UCSD-AML1 (cell line): ENCODE data around the gene ESPN.
A peak's percentile ranks its signal among the peaks of the same experiment; 100 is the strongest.
"Not testable (repeated sequence)": the region's sequence is repeated elsewhere in the genome, so short reads cannot be mapped to it uniquely, and the experiment has no call there.

Experiments
- DNase-seq: peaks from one replicate; lab custom pipeline; 2025; ENCODE audit not compliant: unreplicated experiment; lab: John Stamatoyannopoulos, UW

The ESPN gene

GRCh38 chr1:6424619-6425593 is at the start of gene ESPN:
Gene ESPN, plus strand, starts transcription at chr1:6424776. Its CDS starts 180 bp downstream, at chr1:6424956.
- DNase-seq: no peak

DNA sequence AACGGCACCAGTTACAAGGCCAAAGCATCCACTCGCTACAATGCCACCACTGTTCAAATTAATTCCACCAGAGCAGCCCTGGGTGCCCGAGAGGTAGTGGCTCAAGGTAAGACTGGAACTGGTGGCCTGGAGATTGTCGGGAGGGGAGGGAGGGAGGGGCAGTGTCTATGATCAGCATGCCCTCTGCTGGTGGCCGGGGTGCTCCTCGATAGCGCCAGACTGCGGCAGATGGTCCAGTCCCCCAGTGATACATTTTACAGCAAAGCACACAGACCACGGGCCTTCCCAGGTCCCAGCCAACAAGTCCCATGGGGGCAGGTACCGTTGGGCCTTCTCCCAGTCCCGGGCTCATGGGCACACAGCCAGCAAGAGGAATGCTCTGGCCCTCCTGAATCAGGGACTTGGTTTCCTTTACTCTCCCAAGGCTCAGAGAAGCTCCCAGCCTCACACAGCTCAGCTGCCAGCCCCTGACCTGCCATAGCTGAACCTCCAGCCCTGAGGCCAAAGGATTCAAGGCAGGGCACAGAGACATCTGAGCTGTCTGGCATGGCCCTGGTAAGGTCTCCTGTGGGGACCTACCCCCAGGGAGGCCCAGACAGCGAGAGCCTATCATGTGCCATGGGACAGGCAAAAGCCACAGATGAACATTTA is 46.4 kb upstream of the ESPN start:
- DNase-seq: no peak

- no peak for DNase-seq
Measured at GRCh38 chr1:6380037-6380436, 44.5 kb upstream of the ESPN start.

DNA sequence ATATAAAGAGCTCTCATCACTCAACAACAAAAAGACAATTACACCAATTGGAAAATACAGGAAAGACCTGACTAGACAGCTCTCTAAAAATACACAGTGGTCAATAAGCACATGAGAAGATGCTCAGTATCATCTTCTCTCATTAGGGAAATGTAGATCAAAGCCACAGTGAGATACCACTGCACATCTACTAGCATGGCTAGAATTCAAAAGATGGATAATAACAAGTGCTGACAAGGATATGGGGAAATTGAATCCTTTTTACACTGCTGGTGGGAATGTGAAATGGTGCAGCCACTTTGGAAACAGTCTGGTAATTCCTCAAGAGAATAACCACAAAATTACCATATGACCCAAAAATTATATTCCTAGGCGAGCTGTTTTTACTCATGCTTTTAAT is 40.4 kb upstream of the ESPN start:
- no peak for DNase-seq

DNA sequence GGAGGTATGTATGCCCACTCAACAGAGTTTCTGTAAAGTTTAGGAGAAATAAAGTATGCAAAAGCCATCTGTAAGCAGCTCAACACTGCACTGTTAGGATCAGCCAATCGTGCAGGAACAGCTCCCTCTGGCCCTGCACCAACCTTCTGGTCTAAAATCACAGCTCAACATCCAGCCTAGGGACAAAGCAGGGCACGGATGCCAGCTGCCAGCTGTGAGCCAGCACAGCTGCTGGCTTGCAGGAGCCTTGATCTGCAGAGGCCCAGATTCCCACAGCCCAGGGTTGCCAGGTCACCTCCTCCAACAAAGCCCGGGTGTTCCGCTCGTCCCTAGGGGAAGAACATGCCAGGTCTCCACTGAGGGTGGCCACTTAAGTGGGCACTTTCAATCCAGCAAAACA is 39.6 kb upstream of the ESPN start:
- DNase-seq: no peak

GRCh38 chr1:6385488-6386191 is 38.9 kb upstream of the ESPN start:
- no peak for DNase-seq

DNA sequence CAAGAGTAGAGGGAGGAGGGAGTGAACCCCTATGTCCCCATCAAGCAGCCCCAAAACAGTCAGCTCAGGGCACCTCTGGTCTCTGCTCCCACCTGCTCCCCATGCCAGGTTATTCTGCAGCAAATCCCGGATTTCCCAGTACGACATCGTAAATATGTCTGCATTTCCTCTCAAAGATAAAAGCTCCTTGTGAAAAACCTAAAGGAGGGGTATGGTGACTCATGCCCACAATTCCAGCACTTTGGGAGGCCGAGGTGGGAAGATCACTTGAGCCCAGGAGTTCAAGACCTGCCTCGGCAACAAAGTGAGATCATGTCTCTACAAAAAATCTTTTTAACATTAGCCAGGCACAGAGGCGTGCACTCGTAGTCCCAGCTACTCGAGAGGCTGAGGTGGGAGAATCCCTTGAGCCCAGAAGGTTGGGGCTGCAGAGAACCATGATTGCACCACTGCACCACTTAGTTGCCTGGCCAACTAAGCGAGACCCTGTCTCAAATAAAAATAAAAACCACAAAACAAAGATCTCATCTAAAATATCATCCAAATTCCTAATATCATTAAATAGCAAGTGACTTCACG is 38.1 kb upstream of the ESPN start:
- no peak for DNase-seq

DNA sequence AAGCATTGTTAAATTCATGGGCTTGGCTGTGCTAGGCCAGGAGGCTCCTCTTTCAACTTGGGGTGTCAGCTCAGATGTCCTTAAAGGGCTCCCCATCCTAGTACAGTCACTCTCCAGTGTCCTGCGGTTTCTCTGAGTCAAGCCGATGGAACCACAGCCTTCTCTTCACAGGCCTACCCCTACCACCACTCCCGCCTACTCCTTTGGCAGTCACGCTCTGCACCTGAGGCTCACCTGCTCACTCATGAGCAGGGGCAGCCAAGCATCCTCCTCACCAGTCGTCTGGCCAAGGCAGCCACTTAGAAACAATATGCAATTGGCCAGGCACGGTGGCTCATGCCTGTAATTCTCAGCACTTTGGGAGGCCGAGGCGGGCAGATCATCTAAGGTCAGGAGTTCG is 34.6 kb upstream of the ESPN start:
- no peak for DNase-seq

DNA sequence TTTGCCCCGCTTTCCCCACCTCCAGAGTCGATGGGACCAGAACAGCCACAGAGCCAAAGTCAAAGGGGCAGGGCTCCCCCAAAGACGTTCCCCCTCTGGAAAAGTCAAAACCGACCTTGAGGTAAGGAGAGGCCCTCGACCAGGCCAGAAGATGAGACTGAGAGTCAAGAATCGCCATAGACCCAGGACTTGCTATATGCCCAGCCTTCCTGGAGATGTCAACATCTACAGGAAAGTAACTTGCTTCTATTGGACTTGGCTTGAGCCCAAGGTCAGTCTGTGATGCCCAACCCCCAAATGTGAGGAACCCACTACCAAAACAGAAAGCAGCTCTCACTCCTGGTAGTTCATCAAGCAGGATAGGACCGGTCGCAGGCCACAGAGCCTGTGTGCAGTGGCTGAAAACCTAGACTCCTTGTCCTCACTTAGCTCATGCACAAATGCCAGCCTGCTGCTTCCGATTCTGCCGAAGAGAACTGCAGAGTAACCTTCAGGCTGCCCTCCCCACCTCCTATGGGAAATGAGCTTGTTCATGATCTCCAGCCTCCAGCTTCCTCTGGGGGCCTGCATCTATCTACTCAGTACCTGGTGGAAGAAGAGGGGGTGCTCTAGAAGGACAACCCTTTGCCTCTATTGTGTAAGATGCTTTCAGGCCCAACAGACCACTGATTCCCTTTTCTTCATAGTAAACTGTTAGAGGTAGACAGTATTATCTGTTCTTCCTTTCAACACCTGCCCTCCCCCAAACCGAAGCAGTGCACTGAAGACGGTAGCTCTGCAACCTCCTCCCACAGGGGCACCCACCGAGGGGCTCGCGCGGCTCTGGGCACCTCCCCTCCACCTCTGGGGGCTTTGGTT is 32.4 kb upstream of the ESPN start:
- DNase-seq: peak; percentile 53

DNA sequence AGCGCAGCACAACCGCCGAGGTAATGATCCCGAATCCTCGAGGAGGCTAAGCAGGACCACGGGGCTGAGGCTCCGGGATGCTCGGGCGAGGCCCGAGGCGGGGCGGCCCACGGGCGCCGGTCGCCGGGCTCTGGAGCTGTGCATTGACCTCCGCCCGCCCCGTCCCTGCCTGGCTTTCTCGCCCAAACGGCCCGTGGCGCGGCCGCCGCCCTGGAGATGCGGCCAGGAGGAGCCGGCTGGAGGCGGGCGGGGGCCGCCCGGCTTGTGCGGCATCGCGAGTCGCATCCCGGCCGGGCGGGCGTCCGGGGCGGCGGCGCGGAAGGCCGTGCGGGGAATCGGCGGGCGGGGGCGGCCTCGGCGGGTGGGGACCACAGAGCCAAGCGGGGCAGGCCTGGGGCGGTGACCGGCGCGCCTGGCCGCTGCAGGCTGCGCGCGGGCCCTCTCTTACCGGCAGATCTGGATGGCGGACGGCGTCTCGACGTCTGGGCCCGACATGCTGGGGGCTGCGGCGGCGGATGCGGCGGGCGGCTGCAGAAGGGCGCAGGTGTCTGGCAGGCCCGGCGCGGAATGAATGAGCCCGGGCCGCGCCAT is 31.7 kb upstream of the ESPN start:
- no peak for DNase-seq

GRCh38 chr1:6393400-6394187 is 31.0 kb upstream of the ESPN start, which contains the start of gene ACOT7:
Gene ACOT7, minus strand, starts transcription at chr1:6393767. Its CDS starts 368 bp downstream, at chr1:6393399.
- DNase-seq: peak; percentile 89

DNA sequence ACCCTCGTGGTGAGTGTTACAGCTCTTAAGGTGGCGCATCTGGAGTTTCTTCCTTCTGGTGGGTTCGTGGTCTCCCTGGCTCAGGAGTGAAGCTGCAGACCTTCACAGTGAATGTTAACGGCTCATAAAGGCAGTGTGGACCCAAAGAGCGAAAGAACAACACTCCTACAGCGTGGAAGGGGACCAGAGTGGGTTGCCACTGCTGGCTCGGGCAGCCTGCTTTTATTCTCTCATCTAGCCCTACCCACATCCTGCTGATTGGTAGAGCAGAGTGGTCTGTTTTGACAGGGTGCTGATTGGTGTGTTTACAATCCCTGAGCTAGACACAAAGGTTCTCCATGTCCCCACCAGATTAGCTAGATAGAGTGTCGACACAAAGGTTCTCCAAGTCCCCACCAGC is 29.4 kb upstream of the ESPN start:
- DNase-seq: not testable (repeated sequence)

GRCh38 chr1:6395781-6396244 is 28.8 kb upstream of the ESPN start:
- not testable (repeated sequence) for DNase-seq

- DNase-seq: no peak
Measured at GRCh38 chr1:6396998-6397397, 27.6 kb upstream of the ESPN start.

DNA sequence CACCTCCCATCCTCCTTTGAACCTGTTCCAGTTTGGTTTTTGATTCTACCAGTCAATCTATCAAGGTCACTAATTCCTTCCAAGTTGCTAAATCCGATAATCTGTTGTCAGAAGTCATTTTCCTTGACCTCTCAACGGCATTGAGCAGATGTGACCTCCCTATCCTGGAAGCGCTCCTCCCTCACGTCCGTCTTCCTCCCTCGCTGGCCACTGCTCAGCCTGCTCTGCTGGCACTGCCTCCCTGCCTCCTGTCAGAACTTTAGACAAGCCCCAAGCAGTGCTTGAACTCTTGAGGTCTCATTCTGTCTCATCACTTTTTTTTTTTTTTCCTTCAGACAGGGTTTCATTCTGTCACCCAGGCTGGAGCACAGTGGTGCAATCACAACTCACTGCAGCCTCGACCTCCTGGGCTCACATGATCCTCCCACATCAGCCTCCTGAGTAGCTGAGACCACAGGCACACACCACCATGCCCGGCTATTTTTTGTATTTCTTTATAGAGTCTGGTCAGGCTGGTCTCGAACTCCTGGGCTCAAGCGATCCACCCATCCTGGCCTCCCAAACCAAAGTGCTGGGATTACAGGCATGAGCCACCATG is 26.6 kb upstream of the ESPN start:
- DNase-seq: no peak

GRCh38 chr1:6399294-6399693 is 25.3 kb upstream of the ESPN start:
- no peak for DNase-seq

DNA sequence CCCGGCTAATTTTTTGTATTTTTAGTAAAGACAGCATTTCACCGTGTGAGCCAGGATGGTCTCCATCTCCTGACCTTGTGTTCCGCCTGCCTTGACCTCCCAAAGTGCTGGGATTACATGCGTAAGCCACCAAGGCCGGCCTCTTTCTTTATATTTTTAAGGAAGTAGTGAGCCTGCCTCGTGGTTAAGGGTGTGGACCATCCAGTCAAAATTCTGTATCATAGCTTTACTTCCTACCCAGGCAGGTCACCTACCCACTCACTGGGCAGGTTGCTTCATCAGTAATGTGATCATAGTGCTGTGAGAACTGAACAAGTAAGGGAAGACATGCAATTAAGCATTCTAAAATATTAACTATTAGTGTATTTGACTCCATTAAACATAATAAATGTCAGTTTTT is 22.9 kb upstream of the ESPN start:
- DNase-seq: no peak

- DNase-seq: no peak
Measured at GRCh38 chr1:6408023-6408422, 16.6 kb upstream of the ESPN start.

DNA sequence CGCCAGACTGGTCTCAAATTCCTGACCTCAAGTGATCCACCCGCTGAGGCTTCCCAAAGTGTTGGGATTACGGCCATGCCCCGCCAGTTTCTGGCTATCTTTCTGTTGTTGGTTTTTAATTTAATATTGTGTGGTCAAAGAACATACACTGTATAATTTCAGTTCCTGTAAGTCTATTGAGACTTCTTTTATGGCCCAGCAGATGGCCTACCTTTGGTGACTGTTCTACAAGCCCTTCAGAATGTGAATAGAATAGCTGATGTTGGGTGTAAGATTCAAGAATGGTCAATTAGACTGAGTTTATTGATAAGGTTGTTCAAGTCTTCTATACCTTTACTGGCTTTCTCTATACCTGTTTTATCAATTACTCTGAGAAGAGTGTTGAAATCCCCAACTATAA is 15.5 kb upstream of the ESPN start:
- DNase-seq: no peak
